NCI-H345 (cell line): ENCODE data around the gene VILL.
"Not testable (repeated sequence)": the region's sequence is repeated elsewhere in the genome, so short reads cannot be mapped to it uniquely, and the experiment has no call there.

Experiments
- DNase-seq: peaks from one replicate; lab custom pipeline; 2025; lab: John Stamatoyannopoulos, UW

The VILL gene

DNA sequence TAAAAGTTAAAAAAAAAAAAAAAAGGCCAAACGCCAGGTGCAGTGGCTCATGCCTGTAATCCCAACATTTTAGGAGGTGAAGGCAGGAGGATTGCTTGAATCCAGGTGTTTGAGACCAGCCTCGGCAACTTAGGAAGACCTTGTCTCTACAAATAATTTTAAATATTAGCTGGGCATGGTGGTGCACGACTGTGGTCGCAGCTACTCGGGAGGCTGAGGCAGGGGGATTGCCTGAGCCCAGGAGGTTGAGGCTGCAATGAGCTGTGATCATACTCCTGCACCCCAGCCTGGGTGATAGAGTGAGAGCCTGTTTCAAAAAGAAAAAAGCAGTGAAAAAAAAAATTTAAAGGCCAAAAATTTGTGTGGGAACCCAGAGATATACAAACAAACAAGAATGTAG is 45.7 kb downstream of the VILL start:
- DNase-seq: no peak

DNA sequence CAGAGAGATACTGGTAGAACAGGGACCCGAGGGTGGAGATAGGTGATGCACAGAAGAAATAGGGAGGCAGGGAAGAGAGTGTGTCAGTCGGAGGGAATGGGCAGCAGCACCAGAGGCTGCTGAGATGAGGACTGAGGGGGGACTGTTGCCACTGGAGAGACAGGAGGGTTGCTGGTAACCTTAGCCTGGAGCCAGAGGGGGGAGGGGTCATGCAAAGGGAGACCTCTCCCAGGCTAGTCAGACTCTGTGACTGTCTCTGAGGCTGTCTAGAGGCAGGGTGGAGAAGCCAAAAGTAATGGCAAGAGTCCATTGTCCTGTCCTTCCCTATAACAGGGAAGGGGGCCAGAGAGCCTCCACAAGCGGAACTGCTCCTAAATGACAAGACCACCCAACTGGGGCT is 46.3 kb downstream of the VILL start:
- no peak for DNase-seq

DNA sequence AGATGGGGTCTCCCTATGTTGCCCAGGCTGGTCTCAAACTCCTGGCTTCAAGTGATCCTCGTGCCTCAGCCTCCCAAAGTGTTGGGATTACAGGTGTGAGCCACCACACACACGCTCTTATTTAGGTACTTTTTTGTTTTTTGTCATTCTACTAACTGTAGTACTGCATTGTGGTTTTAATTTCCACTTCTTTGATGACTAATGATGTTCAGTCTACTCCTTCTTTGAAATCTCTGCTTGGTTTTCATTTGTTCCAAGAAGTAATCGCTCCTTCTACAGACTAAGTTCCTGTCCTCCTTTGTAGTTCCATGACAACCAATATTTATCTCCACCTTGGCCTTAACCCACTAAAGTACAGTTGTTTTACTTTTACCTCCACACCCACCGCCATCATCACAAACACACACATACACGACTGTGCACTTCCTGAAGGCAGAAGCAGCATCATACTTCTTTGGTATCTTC is 47.9 kb downstream of the VILL start:
- no peak for DNase-seq

DNA sequence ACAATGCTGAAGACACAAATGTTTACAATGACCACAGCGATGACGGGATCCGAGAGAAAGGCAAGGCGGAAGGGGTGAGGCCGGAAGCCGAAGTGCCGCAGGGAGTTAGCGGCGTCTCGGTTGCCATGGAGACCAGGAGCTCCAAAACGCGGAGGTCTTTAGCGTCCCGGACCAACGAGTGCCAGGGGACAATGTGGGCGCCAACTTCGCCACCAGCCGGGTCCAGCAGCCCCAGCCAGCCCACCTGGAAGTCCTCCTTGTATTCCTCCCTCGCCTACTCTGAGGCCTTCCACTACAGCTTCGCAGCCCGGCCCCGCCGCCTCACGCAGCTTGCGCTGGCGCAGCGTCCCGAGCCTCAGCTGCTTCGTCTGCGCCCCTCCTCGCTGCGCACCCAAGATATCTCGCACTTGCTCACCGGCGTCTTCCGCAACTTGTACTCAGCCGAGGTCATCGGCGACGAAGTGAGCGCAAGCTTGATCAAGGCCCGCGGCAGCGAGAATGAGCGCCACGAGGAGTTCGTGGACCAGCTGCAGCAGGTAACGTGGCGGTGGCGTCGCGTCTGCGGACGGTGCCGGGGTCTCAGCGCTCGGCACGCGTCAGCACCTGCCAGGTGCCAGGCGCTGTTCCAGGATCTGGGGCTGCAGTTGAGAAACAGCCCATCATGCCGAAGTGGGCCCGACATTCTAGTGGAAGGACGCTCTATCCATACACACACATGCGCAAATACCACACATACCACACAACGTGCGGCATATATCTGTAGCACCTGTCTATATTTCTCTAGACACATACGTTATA is 48.7 kb downstream of the VILL start, which contains the start of gene DLEC1:
Gene DLEC1 (plus strand): TSS at position 108 of the 798 bp plus-strand sequence. CDS start 18 bp downstream, at position 126.
- no peak for DNase-seq

DNA sequence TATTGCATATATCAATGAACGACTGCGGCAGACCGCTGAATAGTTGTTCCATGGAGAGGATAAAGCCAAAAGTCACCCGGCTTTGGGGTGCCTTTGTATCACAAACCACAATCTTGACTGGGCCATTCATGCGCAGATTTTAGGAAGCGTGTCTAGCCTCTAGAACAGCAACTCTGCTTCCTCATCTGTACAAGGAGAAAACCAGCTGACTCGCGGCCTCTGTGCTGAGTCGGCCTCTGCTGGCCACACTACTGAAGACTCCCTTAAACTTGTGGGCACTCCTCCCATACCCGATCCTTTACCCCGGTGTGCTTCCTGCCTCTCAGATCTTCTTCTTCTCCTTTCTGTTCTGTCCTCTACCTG is 49.3 kb downstream of the VILL start:
- DNase-seq: no peak

DNA sequence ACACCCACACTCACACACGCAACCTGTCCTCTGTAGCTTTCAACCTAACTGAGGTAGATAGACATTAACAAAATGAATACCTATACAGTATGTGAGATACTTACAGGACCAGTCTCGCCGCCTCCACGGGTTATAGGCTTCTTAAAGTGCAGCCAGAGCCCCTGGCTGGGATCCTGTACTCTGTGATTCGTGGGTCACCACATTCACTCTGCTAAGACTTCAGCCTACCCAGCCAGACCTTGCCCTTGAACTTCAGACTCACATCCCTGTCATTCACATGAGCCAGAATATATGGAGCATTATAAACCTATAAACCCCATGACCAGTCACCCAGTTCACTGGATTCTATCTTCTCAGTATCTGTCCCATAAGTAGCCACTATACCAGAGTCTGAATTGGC is 49.8 kb downstream of the VILL start:
- no peak for DNase-seq

DNA sequence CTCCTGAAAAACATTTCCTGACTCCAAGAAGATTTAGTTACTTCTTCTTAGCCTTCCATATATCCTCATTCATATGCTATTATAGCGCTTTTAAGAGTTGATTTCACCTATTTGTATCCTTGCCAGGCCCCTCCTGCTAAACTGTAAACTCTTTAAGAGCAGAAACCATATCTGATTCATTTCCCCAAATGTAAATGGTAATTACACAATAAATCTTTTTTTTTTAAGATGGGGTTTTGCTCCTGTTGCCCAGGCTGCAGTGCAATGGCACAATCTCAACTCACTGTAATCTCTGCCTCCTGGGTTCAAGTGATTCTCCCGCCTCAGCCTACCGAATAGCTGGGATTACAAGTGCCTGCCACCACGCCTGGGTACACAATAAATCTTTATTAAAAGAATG is 52.9 kb downstream of the VILL start:
- no peak for DNase-seq

DNA sequence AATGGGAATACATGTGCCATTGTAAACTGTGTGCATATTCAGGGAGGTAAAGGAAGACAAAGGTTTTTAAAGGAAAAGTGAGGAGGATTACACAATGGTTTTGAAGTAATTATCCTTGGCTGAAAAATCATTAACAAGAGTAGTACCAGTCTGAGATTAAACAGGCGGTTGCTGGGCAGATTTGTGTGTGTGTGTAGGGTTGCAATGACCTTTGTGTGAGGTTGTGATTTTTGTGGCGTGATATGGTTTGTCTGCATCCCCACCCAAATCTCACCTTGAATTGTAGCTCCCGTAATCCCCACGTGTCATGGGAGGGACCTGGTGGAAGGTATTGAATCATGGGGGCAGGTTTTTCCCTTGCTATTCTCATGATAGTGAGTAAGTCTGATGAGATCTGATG is 55.4 kb downstream of the VILL start:
- no peak for DNase-seq

DNA sequence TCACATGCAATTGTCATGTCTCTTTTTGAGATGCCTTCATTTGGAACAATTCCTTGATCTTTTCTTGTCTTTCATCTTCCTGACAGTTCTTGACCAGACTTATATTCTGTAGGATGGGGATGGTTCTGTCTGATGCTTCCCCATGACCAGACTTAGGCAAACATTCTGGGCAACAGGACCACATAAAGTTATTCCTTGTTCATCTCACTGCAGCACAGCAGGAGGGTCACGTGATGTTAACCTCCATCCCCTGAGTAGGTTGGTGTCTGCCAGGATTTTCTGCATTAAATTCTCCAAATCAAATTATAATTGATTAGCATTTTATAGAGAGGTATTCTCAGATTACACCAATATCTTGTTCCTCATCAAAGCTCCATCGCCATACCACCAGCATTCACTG is 56.2 kb downstream of the VILL start:
- no peak for DNase-seq

DNA sequence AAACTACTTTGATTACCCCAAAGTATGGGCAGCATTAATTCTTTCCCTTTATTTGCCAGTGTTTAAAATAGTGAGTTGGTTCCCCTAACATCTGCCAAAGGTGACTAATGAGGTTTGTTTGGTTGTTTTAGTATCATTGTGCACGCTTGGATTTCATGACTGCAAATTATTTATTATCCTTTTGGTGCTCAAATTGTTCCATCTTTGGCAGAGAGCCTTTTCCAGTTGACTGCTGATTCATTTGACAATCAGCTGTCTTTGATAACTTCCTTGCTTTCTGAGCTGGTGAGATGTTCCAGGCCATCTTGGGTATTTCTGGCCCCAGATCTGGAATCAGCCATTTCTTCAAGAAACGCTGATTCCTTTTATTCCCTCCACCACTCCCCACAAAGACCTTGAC is 57.3 kb downstream of the VILL start:
- DNase-seq: no peak

DNA sequence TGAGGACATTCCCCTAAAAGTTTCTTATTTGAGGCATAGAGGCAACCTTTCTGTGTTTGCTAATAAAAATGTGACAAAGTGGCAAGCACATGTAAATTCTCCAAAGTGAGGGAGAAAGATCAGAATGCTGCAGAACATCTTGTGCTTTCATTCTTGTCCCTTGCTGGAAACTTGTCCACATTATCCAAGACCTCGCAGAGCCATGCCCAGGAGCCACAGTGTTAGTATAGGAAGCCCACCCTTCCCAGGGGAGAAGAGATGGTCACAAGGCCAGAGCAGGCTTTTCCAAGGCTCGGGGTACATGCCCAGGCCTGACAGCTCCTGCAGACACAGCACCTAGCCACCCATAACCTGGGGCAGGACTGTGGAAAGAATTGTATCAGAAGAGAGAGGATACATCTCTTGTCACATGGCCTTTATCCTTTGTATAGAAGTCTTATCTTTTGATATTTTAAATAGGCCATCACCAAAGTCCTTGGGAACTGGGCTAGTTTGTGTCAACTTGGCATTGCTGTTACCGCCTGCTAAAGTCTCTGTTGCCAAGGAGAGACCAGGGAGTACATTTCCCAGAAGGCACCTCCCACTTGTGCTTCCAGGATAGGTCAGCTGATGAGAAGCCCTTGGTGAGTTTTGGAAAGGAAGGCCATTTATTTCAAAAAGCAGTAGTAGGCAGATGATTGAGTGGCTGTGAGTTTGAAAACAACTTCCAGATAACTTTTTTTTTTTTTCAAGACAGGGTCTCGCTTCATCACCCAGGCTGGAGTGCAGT is 59.0 kb downstream of the VILL start:
- no peak for DNase-seq

DNA sequence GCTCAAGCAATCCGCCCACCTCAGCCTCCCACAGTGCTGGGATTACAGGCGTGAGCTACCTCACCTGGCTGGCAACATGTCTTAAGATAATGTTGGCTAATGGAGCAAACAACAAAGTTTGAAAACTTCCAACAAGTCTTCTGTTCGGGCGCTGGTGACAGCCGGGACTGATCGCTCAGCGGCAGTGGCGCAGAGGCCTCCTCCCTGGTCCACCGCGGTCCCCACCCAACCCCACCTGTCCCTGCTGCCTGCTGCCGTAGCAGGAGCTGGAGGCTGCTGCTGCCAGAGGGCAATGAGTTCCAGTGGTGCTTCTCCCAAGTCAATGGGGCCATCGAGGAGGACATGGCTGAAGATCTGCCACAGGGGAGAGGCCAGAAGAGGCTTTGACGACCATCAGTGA is 60.5 kb downstream of the VILL start:
- DNase-seq: no peak

DNA sequence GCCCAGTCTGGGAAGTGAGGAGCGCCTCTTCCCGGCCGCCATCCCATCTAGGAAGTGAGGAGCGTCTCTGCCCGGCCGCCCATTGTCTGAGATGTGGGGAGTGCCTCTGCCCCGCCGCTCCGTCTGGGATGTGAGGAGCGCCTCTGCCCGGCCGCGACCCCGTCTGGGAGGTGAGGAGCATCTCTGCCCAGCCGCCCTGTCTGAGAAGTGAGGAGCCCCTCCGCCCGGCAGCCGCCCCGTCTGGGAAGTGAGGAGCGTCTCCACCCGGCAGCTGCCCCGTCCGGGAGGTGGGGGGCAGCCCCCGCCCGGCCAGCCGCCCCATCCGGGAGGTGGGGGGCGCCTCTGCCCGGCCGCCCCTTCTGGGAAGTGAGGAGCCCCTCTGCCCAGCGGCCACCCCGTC is 62.7 kb downstream of the VILL start:
- not testable (repeated sequence) for DNase-seq

DNA sequence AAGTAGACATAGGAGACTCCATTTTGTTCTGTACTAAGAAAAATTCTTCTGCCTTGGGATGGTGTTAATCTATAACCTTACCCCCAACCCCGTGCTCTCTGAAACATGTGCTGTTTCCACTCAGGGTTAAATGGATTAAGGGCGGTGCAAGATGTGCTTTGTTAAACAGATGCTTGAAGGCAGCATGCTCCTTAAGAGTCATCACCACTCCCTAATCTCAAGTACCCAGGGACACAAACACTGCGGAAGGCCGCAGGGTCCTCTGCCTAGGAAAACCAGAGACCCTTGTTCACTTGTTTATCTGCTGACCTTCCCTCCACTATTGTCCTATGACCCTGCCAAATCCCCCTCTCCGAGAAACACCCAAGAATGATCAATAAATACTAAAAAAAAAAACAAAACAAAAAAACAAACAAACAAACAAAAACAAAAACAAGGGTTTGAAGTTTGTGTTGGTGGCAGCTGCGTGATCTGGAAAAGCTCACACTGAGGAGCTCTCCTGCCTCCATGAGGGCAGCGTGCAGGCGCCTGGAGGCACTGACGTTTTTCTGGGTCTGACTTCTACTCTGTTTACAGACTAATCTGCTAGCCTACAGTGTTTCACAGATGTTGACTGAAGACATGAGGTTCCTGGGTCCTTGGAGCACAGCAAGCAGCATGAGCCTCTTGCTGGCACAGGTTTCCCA is 63.4 kb downstream of the VILL start:
- DNase-seq: not testable (repeated sequence)

DNA sequence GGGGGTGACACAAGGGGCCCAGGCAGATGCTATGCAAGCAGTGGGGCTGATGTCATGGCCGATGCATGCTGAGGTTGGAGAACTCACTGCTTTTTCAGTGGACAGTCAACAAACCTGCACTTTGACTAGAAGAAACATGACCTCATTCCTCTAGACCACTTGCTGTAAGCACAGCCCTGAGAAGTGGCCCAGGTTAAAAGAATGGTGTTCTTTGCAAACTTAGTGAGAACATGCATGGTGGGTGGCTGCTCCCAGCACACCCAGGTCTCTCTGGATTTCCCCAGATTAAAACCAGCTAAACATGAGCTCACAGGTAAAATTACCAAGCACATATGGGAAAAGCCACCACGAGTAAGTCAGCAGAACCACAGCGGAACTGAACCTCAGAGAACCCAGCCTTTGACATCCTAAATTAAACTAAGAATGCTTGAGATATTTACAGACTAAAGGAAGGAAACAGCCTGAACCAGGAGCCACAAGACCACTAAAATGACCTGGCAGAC is 64.0 kb downstream of the VILL start:
- DNase-seq: no peak
